Activated naive CD4-positive, alpha-beta T cell treated with anti-CD3 and anti-CD28 coated beads, Interleukin-2, amount 50 U/mL, for 72 hours (primary cell): ENCODE measurements around the gene AMOTL2. TPM values are rescaled to one million over a fixed set of nuclear protein-coding genes. Genes with fewer than 3 reads are reported as not detected.

Source experiments
- ATAC-seq, 2 donors: fragments of 150-1000 bp; cut with Tn5 transposase; 2 replicates each; pipeline ENCODE4 v1.10.0; 2021; ENCODE audit warnings: mild to moderate bottlenecking in 2 of 2, moderate library complexity in 2 of 2
- DNase-seq, 2 donors: peaks; one replicate each; pipeline ENCODE4 v3.0.0; 2021 to 2022; ENCODE audit warnings: low spot score in 2 of 2
- H3K27ac Mint-ChIP-seq, 2 donors: one replicate each; pipeline ENCODE4 v1.8.0; 2022; ENCODE audit warnings: mild to moderate bottlenecking in 2 of 2, mixed read lengths in 2 of 2
- H3K36me3 Mint-ChIP-seq, 2 donors: one replicate each; pipeline ENCODE4 v1.8.0; 2022; ENCODE audit warnings: mixed read lengths in 2 of 2
- H3K9me3 Mint-ChIP-seq, 2 donors: one replicate each; pipeline ENCODE4 v1.8.0; 2022; ENCODE audit warnings: mixed read lengths in 2 of 2
- total RNA-seq, 2 donors: library from RNA; stranded (reverse); gene quantifications; one replicate each; pipeline ENCODE4 v1.2.3, GENCODE V29; 2022

Gene AMOTL2
- total RNA-seq, 2 donors from 2014 or later: 0.64 TPM; not detected in 1

GRCh38 chr3:134371542-134372324, 2.5 kb downstream of the AMOTL2 start:
- Mint-ChIP-seq H3K9me3 (no peaks in the 10 kb centered on the region), H3K36me3 (peaks cover 0 to 4% of the 10 kb centered on the region in 2 donors), H3K27ac (no peak overlapping the region)
- ATAC-seq (no peak), DNase-seq (no peak)

- no peak for ATAC-seq
- peaks cover 0 to 4% of the 10 kb centered on the region in 2 donors for H3K36me3 Mint-ChIP-seq
- DNase-seq: no peak
- H3K9me3 Mint-ChIP-seq: no peaks in the 10 kb centered on the region
- no peak overlapping the region for H3K27ac Mint-ChIP-seq
These were observed 3.4 kb downstream of the AMOTL2 start for GRCh38 chr3:134370611-134371531.

GRCh38 chr3:134369861-134370596, 4.2 kb downstream of the AMOTL2 start:
- ATAC-seq (no peak), DNase-seq (no peak)
- Mint-ChIP-seq H3K36me3 (peaks cover 0 to 1% of the 10 kb centered on the region in 2 donors), H3K27ac (no peak overlapping the region), H3K9me3 (no peaks in the 10 kb centered on the region)

- Mint-ChIP-seq H3K9me3 (no peaks in the 10 kb centered on the region), H3K27ac (no peak overlapping the region), H3K36me3 (no peaks in the 10 kb centered on the region)
- ATAC-seq: no peak
- DNase-seq: no peak
These were observed 5.0 kb downstream of the AMOTL2 start for GRCh38 chr3:134369231-134369741.

GRCh38 chr3:134368751-134369105, 5.5 kb downstream of the AMOTL2 start:
- Mint-ChIP-seq H3K27ac (no peak overlapping the region), H3K36me3 (no peaks in the 10 kb centered on the region), H3K9me3 (no peaks in the 10 kb centered on the region)
- ATAC-seq: no peak
- no peak for DNase-seq

- no peaks in the 10 kb centered on the region for H3K36me3 Mint-ChIP-seq
These were observed 6.1 kb downstream of the AMOTL2 start for GRCh38 chr3:134367869-134368750.

GRCh38 chr3:134366928-134367811, 7.1 kb downstream of the AMOTL2 start:
- Mint-ChIP-seq H3K27ac (no peak overlapping the region), H3K36me3 (no peaks in the 10 kb centered on the region), H3K9me3 (no peaks in the 10 kb centered on the region)
- ATAC-seq (no peak), DNase-seq (no peak)

More at GRCh38 chr3:134367869-134368750, 6.1 kb downstream of the AMOTL2 start:
- Mint-ChIP-seq H3K27ac (no peak overlapping the region), H3K9me3 (no peaks in the 10 kb centered on the region)
- no peak for DNase-seq
- peak in 1 of 2 donors; percentile 16 for ATAC-seq

GRCh38 chr3:134366221-134366927, 7.9 kb downstream of the AMOTL2 start:
- H3K9me3 Mint-ChIP-seq: no peaks in the 10 kb centered on the region

GRCh38 chr3:134365766-134366065, 8.5 kb downstream of the AMOTL2 start:
- Mint-ChIP-seq H3K9me3 (no peaks in the 10 kb centered on the region), H3K27ac (no peak overlapping the region), H3K36me3 (no peaks in the 10 kb centered on the region)
- DNase-seq (no peak), ATAC-seq (no peak)

More at GRCh38 chr3:134366221-134366927, 7.9 kb downstream of the AMOTL2 start:
- H3K36me3 Mint-ChIP-seq: no peaks in the 10 kb centered on the region
- H3K27ac Mint-ChIP-seq: no peak overlapping the region
- ATAC-seq (no peak), DNase-seq (no peak)

- Mint-ChIP-seq H3K36me3 (no peaks in the 10 kb centered on the region), H3K27ac (no peak overlapping the region), H3K9me3 (no peaks in the 10 kb centered on the region)
- DNase-seq (no peak), ATAC-seq (peak in 1 of 2 donors; percentile 6)
These were observed 9.1 kb downstream of the AMOTL2 start for GRCh38 chr3:134364936-134365765.

- no peak for DNase-seq
- peak; percentile 49 to 52 for ATAC-seq
- Mint-ChIP-seq H3K9me3 (no peaks in the 10 kb centered on the region), H3K27ac (no peak overlapping the region), H3K36me3 (no peaks in the 10 kb centered on the region)
These were observed 9.9 kb downstream of the AMOTL2 start for GRCh38 chr3:134364061-134364935.

- no peak overlapping the region for H3K27ac Mint-ChIP-seq
- no peak for ATAC-seq
These were observed 10.9 kb downstream of the AMOTL2 start for GRCh38 chr3:134363381-134363755.

More at GRCh38 chr3:134363381-134363755, 10.9 kb downstream of the AMOTL2 start:
- DNase-seq: no peak
- Mint-ChIP-seq H3K36me3 (no peaks in the 10 kb centered on the region), H3K9me3 (no peaks in the 10 kb centered on the region)
